Ascending aorta (tissue), 2 donors: ENCODE data around the gene SLC37A1. TPM values are rescaled to one million over a fixed set of nuclear protein-coding genes. Genes with fewer than 3 reads are reported as not detected.
A peak's percentile ranks its signal among the peaks of the same experiment; 100 is the strongest.

Experiments used
- DNase-seq, 2 donors: peaks; one replicate each; pipeline ENCODE4 v3.0.0-alpha.2; 2019; ENCODE audit warnings: low spot score in 2 of 2
- H3K27ac ChIP-seq, 2 donors: fragments of 200-600 bp; sonication (generic); one replicate each; pipeline ENCODE4 v1.5.1; 2016 to 2017; ENCODE audit warnings: mild to moderate bottlenecking in 1 of 2
- H3K27me3 ChIP-seq: fragments of 200-600 bp; sonication (generic); one replicate; pipeline ENCODE4 v1.5.1; 2017
- H3K36me3 ChIP-seq, 2 donors: fragments of 200-600 bp; sonication (generic); one replicate each; pipeline ENCODE4 v1.5.1; 2016
- H3K4me1 ChIP-seq, 2 donors: fragments of 200-600 bp; sonication (generic); one replicate each; pipeline ENCODE4 v1.5.1; 2016 to 2017; ENCODE audit warnings: mild to moderate bottlenecking in 1 of 2
- H3K4me3 ChIP-seq, 2 donors: fragments of 200-600 bp; sonication (generic); one replicate each; pipeline ENCODE4 v1.5.1; 2016 to 2017; ENCODE audit warnings: mild to moderate bottlenecking in 1 of 2
- H3K9me3 ChIP-seq, 2 donors: fragments of 200-600 bp; sonication (generic); one replicate each; pipeline ENCODE4 v1.5.1; 2016
- intact Hi-C: fragments of 100-400 bp; cut with DNase I; formaldehyde crosslinking; loops from one replicate; pipeline ENCODE4 v1.15.1; 2023
- total RNA-seq: library from RNA; depleted of rRNA; stranded (reverse); fragments of >200 nt; gene quantifications from one replicate; pipeline ENCODE4 v1.1.0, GENCODE V29; 2016
- TF ChIP-seq, protein P1 (sequence below), 3 experiments: fragments of 200-600 bp in 2 of 3; fragments of 450-650 bp in 1 of 3; sonication (generic) in 2 of 3; IDR thresholded peaks; one replicate each; pipeline ENCODE4 v1.5.1; 2016 to 2019; ENCODE audit warnings: antibody characterized with exemption in 3 of 3, mild to moderate bottlenecking in 1 of 3, moderate library complexity in 1 of 3

SLC37A1 gene
- total RNA-seq, 1 donor from 2014 or later, result 8.7 TPM

DNA sequence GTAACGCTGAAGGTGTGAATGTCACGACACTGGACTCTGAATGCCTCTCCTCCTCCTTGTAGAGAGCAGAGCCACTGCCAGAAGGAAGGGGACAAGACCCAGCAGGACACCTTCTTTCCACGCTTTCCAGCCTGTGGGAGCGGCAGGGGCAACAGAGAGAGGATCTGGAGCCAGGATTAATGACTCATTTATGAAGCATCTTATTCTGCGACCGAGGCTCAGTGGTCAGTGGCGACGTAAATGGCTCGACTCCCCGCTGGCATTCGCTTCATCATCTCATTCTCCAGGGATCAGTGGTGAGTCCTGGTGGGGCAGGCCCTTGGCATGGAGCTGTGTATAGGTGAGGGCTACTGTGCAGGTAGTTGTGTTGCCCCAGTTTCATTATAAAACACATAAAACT, 4.6 kb downstream of the SLC37A1 start:
- peak in 1 of 2 donors; percentile 57 for DNase-seq
- intact Hi-C loops, result no loop called here
- Histone ChIP-seq H3K4me1 (peaks cover 4 to 5% of the 10 kb centered on the region in 2 donors), H3K27ac (no peak overlapping the region), H3K9me3 (no peaks in the 10 kb centered on the region), H3K36me3 (peaks cover 7 to 10% of the 10 kb centered on the region in 2 donors), H3K27me3 (no peaks in the 10 kb centered on the region), H3K4me3 (no peak overlapping the region)
- TF ChIP-seq, protein P1, sequence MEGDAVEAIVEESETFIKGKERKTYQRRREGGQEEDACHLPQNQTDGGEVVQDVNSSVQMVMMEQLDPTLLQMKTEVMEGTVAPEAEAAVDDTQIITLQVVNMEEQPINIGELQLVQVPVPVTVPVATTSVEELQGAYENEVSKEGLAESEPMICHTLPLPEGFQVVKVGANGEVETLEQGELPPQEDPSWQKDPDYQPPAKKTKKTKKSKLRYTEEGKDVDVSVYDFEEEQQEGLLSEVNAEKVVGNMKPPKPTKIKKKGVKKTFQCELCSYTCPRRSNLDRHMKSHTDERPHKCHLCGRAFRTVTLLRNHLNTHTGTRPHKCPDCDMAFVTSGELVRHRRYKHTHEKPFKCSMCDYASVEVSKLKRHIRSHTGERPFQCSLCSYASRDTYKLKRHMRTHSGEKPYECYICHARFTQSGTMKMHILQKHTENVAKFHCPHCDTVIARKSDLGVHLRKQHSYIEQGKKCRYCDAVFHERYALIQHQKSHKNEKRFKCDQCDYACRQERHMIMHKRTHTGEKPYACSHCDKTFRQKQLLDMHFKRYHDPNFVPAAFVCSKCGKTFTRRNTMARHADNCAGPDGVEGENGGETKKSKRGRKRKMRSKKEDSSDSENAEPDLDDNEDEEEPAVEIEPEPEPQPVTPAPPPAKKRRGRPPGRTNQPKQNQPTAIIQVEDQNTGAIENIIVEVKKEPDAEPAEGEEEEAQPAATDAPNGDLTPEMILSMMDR (IDR thresholded peaks at IDR 0.05), result no peak

DNA sequence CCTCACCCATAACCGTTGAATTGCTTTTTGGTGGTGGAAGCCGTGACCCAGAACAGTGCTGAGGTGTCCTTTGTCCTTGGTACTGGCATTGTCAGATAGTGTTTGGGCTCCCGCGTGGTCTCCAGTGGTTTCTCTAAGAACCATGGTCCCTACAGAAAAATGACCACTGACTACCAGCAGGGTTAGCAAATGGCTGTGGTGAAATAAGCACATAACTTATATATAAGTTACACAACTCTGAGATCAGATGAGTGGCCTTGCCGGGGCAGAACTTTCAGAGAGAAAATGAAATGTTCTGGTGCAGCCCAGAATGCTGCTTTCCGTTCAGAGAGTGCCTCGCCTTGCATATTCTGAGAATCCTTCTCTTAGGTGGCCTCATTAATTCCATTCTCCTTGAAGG, 5.0 kb downstream of the SLC37A1 start:
- Histone ChIP-seq H3K27me3 (no peaks in the 10 kb centered on the region), H3K36me3 (peaks cover 7 to 10% of the 10 kb centered on the region in 2 donors), H3K27ac (no peak overlapping the region), H3K4me1 (peaks cover 4 to 5% of the 10 kb centered on the region in 2 donors), H3K9me3 (no peaks in the 10 kb centered on the region), H3K4me3 (no peak overlapping the region)
- peak in 1 of 2 donors; percentile 31 for DNase-seq
- intact Hi-C loops, result no loop called here
- TF ChIP-seq, protein P1 (IDR thresholded peaks at IDR 0.05), result no peak

DNA sequence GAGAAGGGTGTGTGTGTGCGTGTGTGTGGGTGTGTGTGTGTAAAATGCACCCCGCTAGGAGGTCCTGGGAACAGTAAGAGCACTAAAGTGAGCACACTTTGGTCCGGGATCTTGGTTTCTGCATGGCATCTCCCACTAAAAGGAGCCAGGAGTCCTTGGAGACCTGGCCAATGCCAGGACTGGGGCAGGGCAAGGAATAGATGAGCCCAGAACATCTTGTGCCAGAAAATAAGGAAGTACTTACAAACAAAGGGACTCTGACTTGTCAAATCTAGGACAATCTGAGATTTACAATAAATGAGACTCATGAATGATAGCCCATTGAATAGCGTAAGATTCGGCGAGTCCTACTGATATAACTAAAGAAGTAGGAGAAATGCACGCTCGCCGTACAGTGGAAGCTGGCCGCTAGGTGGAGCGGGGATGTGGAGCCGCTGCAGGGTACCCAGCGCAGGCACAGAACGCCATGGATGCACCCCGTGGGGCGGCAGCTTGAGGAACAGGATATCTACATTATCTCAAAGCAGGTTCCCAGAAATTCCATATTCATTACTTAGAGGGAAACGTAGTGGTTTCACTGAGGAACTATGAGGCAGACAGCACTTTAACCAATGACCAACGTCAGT, 7.1 kb downstream of the SLC37A1 start:
- peak in 1 of 2 donors; percentile 28 for DNase-seq
- peaks cover 7 to 10% of the 10 kb centered on the region in 2 donors for H3K36me3 ChIP-seq
- peaks cover 3 to 6% of the 10 kb centered on the region in 2 donors for H3K4me1 ChIP-seq
- no peak overlapping the region for H3K4me3 ChIP-seq
- H3K9me3 ChIP-seq, result no peaks in the 10 kb centered on the region
- H3K27ac ChIP-seq, result no peak overlapping the region
- H3K27me3 ChIP-seq, result no peaks in the 10 kb centered on the region
- TF ChIP-seq, protein P1 (IDR thresholded peaks at IDR 0.05), result no peak
- intact Hi-C loops, result no loop called here

DNA sequence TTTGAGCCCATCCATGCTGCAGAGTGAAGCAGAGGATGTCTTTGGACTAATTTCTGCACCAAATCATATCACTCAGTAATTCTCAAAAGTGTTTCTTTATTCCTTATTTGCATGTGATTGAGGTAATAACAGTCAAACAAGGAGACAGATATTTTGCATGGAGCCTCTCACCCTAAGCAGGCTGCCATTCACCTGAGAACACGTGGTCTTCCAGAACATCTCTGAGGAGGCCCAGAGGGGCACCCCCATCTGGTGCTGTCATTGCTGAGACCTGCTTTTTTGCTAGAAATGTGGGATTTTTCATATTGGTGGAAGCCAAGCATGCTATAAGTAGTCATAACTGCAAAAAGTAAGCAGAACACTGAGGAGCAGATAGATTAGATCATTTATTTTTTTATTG, 7.7 kb downstream of the SLC37A1 start:
- intact Hi-C loops, result no loop called here
- TF ChIP-seq, protein P1 (IDR thresholded peaks at IDR 0.05), result no peak
- H3K36me3 ChIP-seq, result peaks cover 7 to 10% of the 10 kb centered on the region in 2 donors
- H3K4me3 ChIP-seq, result no peak overlapping the region
- DNase-seq, result peak in 1 of 2 donors; percentile 24
- H3K4me1 ChIP-seq, result peaks cover 3 to 6% of the 10 kb centered on the region in 2 donors
- H3K27ac ChIP-seq, result no peak overlapping the region
- no peaks in the 10 kb centered on the region for H3K9me3 ChIP-seq
- no peaks in the 10 kb centered on the region for H3K27me3 ChIP-seq

DNA sequence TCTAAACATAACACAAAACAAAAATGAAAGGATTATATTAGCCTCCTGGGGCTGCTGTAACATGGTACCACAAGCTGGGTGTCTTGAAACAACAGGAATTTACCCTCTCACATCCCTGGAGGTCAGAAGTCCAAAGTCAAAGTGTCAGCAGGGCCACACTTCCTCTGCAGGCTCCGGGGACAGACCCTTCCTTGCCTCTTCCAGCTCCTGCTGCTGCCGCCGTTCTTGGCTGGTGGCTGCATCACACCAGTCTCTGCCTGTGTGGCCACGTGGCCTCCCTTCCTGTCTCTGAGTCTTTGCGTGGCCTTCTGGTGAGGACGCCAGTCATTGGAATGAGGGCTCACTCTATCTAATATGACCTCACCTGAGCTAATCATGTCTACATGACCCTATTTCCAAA, 8.2 kb downstream of the SLC37A1 start:
- TF ChIP-seq, protein P1 (IDR thresholded peaks at IDR 0.05), result no peak
- intact Hi-C loops, result no loop called here
- peak in 1 of 2 donors; percentile 40 for DNase-seq
- H3K4me1 ChIP-seq, result peaks cover 3 to 6% of the 10 kb centered on the region in 2 donors
- H3K9me3 ChIP-seq, result no peaks in the 10 kb centered on the region
- H3K36me3 ChIP-seq, result peaks cover 7 to 10% of the 10 kb centered on the region in 2 donors
- H3K27ac ChIP-seq, result no peak overlapping the region
- H3K4me3 ChIP-seq, result no peak overlapping the region
- no peaks in the 10 kb centered on the region for H3K27me3 ChIP-seq
